GM12891 (cell line): ENCODE data around the gene KIAA0040.

Experiments
- POLR2A ChIP-seq: IDR thresholded peaks from 2 replicates; pipeline ENCODE4 v1.6.1; 2011; ENCODE audit warnings: low read depth, low read length, control low read depth
- POLR2AphosphoS5 ChIP-seq: IDR thresholded peaks from 2 replicates; pipeline ENCODE4 v1.6.1; 2011; ENCODE audit warnings: low read depth, low read length, control low read depth
- TAF1 ChIP-seq: IDR thresholded peaks from 2 replicates; pipeline ENCODE4 v1.6.1; 2011; ENCODE audit warnings: low read depth, low read length, control low read depth

- TF ChIP-seq POLR2A (no peak), TAF1 (no peak), POLR2AphosphoS5 (no peak)
Observed at GRCh38 chr1:175232335-175232734, 39.8 kb upstream of the KIAA0040 start.
